Activated CD4-positive, alpha-beta T cell treated with anti-CD3 and anti-CD28 coated beads, Interleukin-2, amount 50 U/mL, for 4 hours (primary cell): ENCODE data around the gene BDH2.

Source experiments
- DNase-seq, 2 experiments: peaks; one replicate each; pipeline ENCODE4 v3.0.0-alpha.2; 2020

The BDH2 gene

DNA sequence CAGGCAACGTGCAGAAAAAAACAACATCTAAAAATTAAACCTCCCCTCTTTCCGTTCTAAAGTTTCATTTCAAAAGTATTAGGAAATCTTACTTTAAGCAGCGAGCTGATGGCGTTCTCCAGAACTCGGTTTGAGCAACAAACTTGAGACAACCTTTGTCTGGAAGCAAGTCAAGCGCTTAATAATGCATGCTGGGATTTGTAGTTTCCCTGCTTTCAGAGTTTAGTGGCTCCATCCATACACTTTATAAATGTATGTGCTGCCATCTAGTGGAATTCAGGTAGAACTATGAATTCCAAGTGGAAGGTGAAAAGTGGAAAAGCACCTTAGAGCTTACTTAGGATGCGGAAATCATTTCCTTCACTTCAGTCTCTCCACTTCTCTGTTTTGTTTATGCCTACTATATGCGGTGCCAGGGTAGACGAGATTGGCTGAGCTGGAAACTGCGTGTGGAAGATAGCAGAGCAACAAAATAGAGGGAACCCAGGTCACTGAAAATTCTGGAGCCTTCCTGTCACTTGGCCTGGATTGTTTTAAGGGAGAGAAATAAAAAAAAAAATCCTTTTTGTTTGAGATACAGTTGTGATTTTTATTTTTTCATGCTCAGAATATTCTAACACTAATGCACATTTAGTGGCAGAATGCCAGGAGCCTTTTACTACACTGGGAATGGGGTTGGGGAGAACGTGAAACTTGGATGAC, at the start of gene BDH2:
BDH2 (minus strand) TSS at position 144 of the 702 bp plus-strand sequence. CDS start 3,580 bp downstream, outside the sequence.
- DNase-seq, result peak; percentile 15 to 19

DNA sequence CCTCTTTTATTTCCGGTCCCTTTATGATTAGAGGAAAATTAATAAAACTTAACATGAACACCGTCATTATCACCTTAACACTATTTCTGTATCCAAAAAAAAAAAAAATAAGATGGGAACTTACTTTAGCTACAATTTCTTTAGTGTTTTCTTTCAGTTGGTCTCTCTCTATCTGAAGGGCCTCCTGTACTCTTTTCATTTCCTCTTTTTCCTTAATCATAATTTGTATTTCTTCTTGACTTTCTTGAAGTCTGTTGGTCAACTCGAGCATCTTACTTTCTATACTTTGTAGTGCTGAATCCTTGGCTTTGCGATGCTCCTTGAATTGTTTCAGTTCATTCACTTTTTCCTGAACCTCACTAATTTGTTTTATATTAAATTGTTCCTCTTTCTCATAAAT, 45.3 kb upstream of the BDH2 start:
- DNase-seq, result no peak

DNA sequence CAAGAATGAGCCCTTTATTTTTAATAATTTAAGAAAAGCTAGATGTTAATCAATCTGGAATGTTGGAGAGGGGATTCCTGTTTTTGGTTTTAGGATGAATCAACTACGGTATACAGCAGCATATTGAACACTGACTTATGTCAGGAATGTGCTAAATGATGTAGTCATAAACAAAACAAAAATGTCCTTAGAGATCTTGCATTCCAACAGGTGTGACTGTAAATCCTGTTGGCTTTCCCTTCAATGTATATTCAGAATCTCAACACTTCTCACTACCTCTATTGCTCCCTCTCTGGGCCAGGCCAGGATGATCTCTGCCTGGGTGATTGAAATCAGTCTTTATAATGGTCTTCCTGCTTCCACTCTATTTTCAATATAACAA, 37.8 kb upstream of the BDH2 start:
- no peak for DNase-seq

DNA sequence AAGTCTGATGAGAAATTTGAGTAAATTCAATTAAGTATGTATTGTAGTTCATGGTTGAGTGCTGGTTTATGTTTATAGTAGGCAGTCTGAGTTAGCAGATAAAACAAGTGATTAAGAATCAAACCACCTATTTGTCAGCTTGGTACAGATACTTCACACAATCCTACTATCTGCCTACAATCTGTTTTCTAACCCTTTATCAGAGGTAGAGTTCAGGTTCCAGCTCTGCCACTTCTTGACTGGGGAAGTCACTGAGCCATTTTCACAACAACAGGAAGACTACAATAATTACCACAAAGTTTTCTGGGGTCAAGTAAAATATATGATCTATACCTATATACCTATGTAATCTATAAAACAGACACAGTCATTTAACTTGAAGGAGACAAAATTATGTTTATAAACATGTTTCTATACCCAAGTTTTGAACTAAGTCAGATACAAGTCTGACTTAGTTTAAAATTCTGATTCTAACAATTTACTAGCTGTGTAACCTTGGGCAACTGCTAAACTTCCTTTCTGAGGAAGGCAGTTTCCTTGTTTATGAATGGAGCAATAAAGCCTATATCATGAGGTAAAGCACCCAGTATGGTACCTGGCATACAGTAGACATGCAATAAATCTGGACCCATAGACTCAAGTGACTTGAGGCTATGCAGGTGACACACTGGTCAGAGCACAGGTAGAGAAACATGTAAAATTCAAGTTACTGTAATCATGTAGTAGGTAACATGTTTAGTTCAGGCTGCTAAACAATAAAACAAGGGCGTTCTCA, 37.2 kb upstream of the BDH2 start:
- DNase-seq, result no peak

DNA sequence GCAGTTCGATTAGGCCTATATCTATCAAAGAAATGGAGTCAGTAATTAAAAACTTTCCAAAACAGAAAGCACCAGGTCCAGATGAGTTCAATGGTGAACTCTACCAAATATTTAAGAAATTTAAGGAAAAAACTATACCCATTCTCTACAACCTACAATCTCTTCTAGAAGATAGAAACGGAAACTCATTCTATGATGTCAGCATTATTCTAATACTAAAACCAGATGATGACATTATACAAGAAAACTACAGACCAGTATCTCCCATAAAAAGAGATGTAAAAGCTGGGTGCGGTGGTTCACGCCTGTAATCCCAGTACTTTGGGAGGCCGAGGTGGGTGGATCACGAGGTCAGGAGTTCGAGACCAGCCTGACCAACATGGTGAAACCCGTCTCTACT, 29.5 kb upstream of the BDH2 start:
- no peak for DNase-seq

DNA sequence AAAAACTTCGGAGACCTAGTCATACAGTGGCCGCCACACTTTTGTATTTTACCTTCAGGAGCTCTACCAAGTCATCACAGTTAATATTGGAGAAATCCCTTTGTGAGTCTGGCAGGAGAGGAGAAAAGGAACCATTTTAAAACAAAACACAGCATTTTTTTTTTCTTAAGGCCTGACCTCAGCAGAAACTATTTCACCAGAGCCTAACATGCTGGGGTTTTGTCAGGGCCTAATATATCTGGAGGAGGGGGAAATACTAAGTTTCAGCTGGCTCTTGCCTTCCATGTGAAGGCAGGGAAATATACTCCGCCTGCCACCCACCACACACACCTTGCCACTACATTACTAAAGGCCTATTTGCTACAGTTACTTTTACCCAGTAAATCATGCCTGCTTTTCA, 26.5 kb upstream of the BDH2 start:
- no peak for DNase-seq

DNA sequence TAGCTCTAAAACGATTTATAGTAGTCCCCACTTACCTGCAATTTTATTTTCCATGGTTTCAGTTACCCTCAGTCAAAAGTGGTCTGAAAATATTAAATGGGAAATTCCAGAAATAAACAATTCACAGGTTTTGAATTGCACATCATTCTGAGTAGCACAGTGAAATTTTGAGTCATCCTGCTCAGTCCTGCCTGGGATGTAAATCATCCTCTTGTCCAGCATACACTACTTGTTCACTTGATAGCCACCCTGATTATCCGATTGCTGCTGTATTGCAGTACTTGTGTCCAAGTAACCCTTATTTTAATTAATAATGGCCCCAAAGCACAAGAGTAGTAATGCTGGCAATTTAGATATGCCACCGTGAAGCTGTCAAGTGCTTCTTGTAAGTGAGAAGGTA, 23.5 kb upstream of the BDH2 start:
- no peak for DNase-seq

DNA sequence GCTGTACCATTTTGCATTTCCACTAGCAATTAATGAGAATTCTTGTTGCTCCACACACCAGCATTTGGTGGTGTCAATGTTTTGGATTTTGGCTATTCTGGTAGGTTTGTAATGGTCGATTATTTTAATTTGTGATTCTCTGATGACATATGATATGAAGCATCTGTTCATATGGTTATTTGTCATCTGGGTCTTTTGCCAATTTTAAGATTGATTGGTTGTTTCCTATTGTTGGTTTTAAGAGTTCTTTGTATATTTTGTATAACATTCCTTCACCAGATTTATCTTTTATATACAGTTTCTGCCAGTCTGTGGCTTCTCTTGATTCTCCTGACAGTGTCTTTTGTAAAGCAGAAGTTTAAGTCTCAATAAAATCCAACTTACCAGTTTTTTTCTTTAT, 18.5 kb upstream of the BDH2 start:
- no peak for DNase-seq

DNA sequence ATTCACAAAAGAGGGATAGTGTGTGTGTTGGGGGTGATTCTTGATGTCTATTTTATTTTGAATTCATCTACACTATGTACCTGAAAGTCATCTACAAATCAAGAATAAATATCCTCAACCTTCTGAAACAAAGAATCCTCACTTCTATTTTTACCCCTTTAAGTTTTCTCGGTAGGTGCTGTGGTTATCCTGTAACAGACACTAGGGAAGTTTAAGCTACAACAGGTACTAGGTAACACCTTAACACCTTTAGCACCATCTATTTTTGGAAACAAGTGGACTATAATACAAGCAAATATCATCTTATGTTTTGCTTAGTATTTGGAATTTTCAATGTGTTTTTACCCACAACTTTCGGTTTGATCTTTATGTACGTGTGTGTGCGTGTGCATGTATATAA, 12.0 kb upstream of the BDH2 start:
- no peak for DNase-seq

DNA sequence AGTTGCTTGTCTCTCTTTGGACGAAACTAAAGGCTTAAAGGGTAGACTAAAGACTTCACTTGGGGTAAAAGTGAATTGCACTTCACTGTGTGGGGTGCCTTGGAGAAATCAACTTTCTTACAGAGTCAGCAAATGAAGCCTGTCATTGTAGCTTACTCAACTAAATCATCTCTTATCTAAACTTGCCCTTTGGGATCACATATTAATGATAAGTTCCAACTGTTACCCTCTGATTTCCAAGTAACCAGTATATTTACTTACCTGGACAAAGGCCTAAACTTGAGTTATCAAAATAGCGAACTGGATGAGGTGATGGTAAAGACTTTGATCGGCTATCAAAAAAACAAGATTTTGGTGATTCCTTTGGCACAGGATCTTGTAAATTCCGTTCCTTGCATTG, 8.9 kb upstream of the BDH2 start:
- no peak for DNase-seq

DNA sequence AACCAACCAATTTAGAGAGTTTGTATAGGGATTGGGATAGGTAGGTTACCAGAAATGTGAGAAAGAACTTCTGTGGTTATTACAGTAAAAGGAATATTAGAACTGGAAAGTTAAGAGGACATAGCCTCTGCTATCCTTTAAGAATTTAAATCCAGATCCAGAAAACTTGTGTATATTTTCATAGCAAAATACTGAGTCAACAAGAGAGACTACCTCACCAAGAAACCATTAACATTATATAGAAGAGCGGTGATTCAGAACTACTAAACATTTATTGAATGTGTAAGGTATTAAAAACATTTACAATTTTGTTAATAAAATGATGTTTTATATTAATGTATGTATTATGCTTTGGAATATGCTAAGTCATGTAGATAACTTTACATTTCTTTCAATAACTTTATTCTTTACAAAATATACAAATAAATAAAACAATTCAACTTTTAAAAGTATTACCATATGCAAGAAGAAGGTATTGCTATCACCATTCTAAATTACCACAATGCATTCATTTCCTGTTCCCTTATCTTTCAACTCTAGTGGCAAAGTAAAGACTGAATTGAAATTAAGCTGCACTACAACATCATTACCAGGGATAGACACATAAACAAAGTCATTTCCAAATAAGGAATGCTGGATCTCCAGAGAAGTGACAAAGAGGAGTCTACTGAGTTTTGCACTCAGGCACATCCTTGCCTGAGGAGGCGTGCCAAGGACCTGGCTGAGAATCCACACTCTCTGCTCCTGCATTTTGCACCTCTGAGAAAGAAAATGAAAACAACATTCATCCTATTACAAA, 6.1 kb upstream of the BDH2 start:
- DNase-seq, result no peak

DNA sequence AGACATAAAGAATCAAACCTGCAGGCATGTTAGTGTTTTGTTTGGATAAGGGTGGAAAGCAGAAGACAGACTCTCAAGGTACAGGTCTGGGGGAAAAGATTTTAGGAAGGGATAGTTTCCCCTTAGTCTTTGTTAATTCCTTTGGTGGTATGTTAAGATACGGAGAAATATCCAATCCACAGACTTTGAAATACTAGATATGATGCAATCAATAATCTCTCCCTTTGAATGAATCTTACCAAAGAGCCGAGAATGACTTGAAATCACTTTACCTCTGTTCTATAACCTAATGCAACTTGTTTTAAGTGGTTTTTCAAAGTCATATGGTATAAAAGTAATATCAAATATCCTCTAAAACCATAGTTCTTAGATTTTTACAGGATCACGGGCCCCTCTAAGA, 5.3 kb upstream of the BDH2 start:
- no peak for DNase-seq

DNA sequence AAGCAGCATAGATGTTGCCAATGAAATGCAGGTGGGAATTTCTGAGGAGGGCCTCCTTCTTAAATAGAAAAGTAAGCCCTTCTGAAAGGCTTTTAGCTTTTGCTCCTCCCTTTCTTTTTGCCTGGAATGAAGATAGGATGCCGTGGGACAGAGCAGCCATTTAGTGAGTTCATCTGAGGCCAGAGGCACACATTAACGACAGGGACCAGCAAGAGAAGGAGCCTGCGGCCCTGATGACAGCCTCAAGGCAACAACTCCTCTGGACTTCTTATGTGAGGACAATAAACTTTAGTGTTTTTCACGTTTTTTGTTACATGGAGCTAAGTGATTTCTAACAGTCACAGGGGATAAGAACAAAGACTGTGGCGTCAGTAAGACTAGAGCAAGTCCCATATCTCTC, 1.1 kb upstream of the BDH2 start:
- DNase-seq, result no peak

DNA sequence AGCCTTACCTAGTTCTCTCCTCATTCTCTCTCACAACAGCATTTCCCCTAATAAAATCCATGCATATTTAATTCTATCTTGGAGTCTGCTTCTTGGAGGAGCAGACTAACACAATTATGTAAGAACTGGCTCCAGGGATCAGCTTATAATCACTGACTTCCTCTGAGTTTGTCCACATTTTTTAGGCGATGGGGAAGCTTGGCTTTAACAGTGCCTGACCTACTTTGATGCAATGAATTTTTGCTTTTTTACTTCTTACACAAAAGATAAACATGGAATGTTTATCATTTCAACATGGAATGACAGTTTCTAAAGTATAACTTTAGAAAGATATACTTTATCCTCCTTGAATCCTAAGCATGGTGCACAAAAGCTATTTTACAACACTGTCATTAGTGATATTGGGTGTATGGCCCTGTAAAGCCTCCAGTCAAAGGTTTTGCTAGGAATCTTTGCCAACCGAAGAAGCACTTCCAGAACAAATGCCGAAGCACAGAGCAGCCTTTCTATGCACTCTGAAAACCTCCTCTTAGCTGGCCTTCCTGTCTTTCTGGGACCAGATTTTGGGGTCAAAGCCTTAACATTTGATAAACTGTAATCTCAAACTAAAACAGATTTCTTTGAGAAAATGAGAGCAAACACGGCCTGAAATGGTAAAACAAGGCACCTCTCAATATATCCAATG, 736 bp downstream of the BDH2 start:
- no peak for DNase-seq

DNA sequence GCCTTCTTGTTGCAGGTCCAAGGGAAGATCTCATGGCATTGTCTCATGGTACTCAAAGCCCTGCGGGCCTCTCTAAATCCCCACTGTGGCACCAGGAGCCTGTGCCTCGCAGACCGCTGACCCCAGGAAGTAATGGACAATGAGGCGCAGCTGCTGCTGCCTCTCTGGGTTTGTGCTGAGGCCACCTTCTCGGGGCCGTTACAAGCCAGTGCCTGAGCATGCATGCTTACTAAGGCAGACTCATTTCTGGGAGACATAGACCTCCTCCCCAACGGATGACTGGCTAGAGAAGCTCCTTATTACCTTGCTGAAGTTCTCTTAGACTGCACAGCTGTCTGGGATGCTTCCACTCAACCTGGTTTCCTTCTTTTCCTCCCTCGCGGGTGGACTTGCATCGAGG, 1.3 kb downstream of the BDH2 start:
- no peak for DNase-seq

DNA sequence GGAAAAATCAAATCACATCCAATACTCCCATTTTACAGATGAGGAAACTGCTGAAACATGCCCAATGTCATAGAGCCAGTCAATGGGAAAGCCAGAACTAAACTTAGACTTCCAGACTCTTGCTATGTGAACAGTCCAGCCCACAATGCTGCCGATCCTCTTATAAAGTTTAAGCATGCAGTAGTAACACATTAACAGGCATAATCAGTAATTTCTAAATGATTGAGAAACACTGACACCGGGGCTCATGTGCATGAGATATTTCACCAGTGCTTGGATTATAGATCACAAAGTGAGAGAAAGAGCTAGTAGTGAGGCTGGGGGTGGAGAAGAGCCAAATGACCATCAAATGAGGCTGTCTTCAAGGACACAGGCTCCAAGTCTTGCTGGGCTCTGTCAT, 2.5 kb downstream of the BDH2 start:
- no peak for DNase-seq

DNA sequence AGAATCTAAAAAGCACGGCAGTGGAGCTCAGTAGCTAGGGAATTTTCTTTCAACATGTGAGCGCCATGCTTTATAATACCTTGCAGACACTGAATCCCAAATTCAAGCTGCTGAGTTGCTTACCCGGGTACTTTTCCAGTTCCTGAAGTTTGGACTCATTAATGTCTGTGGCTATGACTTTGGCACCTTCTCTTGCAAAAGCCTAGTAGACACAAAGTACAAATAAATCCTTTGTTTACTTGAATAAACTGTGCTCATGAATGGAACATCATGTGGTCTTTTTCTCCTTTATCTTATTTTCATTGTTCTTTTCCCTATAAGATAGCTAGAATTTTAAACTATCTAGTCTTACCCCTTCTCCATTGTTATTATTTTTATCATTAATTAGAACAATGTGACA, 4.6 kb downstream of the BDH2 start:
- no peak for DNase-seq

DNA sequence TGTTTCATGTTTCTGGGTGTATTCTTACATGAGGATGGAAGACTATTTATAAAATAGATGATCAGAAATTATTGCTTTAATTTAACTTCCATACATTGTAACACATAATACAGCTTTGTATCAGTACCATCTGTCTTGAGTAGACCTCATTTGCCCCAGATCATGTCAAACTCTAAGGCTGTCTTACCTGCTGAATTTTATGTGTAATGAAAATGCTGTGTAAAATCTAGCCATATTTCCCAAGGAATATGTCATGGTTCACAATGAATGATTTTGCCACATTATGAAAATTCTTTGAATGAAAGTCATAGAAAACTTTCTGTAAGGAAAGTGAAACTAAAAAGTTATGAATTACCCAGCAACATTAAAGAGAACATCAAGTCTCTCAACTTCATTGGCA, 7.4 kb downstream of the BDH2 start:
- no peak for DNase-seq

DNA sequence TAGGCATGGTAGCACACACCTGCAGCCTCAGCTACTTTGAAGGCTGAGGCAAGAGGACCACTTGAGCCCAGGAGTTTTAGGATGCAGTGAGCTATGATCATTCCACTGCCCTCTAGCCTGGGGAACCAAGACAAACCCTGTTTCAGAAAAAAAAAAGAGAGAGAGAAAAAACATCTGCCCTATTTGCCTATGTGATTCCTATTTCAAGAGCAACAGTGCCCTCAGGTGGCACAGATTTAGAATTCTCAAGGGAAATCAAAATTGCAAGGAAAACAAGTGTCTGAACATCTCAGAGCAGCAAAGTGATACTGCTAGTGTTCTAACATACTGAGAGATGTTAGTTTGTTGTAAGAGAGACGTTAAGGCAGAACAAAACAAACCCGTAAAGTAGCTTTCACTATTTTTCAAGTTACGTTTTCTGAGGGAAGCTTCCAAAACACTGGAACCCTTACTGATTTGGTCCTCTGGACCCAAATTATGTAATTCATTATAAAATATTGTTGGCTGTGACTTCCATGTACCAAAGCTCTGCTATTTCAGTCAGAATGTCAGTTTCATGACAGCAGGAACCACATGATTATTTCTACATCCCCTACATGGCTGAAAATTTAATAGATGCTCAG, 7.9 kb downstream of the BDH2 start:
- DNase-seq, result peak; percentile 26 to 28

DNA sequence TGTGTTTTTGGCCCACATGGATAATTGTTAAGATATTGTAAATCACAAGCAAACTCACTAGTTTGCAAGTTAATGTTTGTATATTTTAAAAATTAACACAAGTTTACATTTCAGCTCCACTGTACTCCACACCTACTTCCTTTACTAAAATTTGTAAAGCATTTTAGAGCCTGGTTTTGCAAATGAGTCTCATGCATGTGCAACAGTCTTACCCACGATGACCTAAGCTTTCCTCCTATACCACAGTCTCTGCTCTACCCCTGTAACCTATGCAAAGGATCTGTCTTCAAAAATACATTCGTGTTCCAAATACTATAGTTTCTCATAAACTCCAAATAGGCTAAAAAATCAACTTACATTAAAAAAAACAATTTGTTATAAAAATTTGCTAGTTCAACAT, 10.2 kb downstream of the BDH2 start:
- no peak for DNase-seq

DNA sequence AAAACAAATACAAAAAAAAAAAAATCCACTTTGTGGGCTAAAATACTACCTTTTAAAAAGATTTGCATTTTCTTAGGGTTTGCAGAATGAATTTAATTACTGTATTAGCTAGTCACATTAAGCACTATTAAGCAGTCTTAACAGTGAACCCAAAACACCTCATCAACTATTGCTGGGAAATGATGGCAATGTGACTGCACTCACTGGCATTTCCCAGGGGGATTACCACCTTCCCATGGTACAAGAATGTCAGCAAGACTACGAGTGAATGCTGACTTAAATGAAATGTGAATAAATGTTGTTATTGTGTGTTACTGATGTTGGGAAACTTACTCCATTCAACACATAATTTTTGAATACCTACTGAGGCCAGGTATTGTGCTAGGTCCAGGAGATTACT, 13.1 kb downstream of the BDH2 start:
- DNase-seq, result no peak

DNA sequence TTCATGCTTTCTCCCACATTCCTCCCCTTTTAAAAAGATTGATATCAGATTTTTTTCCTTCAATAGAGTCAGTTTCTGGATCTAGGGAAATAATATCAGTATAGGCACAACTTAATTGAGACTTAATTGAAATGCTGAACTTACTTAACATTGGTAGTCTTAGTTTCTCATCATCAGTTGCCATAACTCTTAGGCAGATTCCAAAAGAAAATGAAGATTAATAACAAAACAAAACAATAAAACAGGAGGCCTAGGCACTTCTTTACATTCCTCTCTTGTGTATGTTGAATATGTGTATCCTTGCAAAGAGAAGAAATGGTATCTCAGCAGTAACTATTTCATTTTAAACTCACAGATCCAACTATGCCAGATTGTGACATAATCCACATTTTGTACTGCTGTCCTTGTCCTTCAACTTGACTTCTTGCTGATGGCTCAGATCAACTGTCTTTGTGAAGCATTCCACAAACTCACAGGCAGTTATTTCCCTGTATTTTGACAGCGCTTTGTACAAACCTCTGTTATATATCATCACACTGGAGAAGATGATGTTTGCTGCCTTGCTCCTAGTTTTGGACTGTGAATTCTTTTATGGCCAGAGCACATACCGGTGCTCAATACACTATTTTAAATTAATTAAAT, 14.0 kb downstream of the BDH2 start:
- DNase-seq, result no peak
